COR-L47 (cell line): ENCODE results near the gene CELF2.
"Not testable (repeated sequence)": the region's sequence is repeated elsewhere in the genome, so short reads cannot be mapped to it uniquely, and the experiment has no call there.

Experiments used
- DNase-seq: peaks from one replicate; lab custom pipeline; 2025; lab: John Stamatoyannopoulos, UW

The CELF2 gene

GRCh38 chr10:11353006-11353896 is 335.6 kb downstream of the CELF2 start:
- DNase-seq = no peak

- no peak for DNase-seq
Observed at GRCh38 chr10:11354823-11355222, 337.2 kb downstream of the CELF2 start.

GRCh38 chr10:11355592-11355991 is 337.9 kb downstream of the CELF2 start:
- DNase-seq = no peak

GRCh38 chr10:11357439-11357838 is 339.8 kb downstream of the CELF2 start:
- DNase-seq = no peak

GRCh38 chr10:11358011-11358410 is 340.3 kb downstream of the CELF2 start:
- no peak for DNase-seq

GRCh38 chr10:11358923-11359575 is 341.4 kb downstream of the CELF2 start:
- DNase-seq = no peak

- DNase-seq = no peak
Observed at GRCh38 chr10:11359869-11360268, 342.2 kb downstream of the CELF2 start.

- no peak for DNase-seq
Observed at GRCh38 chr10:11363497-11363896, 345.8 kb downstream of the CELF2 start.

GRCh38 chr10:11364241-11364640 is 346.6 kb downstream of the CELF2 start:
- DNase-seq = no peak

- DNase-seq = not testable (repeated sequence)
Observed at GRCh38 chr10:11366889-11367288, 349.2 kb downstream of the CELF2 start.

GRCh38 chr10:11367505-11367904 is 349.8 kb downstream of the CELF2 start:
- no peak for DNase-seq

GRCh38 chr10:11373717-11374171 is 356.1 kb downstream of the CELF2 start:
- DNase-seq = no peak

GRCh38 chr10:11377267-11377666 is 359.6 kb downstream of the CELF2 start:
- no peak for DNase-seq

- DNase-seq = no peak
Observed at GRCh38 chr10:11378835-11379234, 361.2 kb downstream of the CELF2 start.

- no peak for DNase-seq
Observed at GRCh38 chr10:11379771-11380170, 362.1 kb downstream of the CELF2 start.

- no peak for DNase-seq
Observed at GRCh38 chr10:11381023-11381422, 363.4 kb downstream of the CELF2 start.

GRCh38 chr10:11381511-11381910 is 363.8 kb downstream of the CELF2 start:
- DNase-seq = no peak

GRCh38 chr10:11382187-11382586 is 364.5 kb downstream of the CELF2 start:
- no peak for DNase-seq

GRCh38 chr10:11386044-11386443 is 368.4 kb downstream of the CELF2 start:
- DNase-seq = no peak
